BJ (cell line): ENCODE data around the gene DUSP5. TPM values are rescaled to one million over a fixed set of nuclear protein-coding genes. Genes with fewer than 3 reads are reported as not detected.
"Not testable (repeated sequence)": the region's sequence is repeated elsewhere in the genome, so short reads cannot be mapped to it uniquely, and the experiment has no call there.

Source experiments
- CTCF ChIA-PET: fragments of 350-600 bp; formaldehyde crosslinking; extraction: SDS; loops from one replicate; lab custom pipeline; 2021; ENCODE audit warnings: antibody characterized with exemption, inconsistent platforms; lab: Yijun Ruan, JAX
- POLR2A ChIA-PET: fragments of 300-600 bp; sonication (Branson Sonifier 250); formaldehyde crosslinking; extraction: SDS; loops from one replicate; lab custom pipeline; 2021; ENCODE audit warnings: antibody characterized with exemption; lab: Charles Lee
- DNase-seq: peaks from one replicate; pipeline ENCODE4 v3.0.0-alpha.2; 2011; ENCODE audit warnings: low read depth
- H3K27me3 ChIP-seq: 2 replicates; pipeline ENCODE4 v1.6.0; 2011; ENCODE audit warnings: low read length; ENCODE audit not compliant: control insufficient read depth, insufficient read depth
- H3K36me3 ChIP-seq: 2 replicates; pipeline ENCODE4 v1.5.1; 2011; ENCODE audit warnings: low read length; ENCODE audit not compliant: control insufficient read depth, insufficient read depth
- H3K4me3 ChIP-seq: 2 replicates; pipeline ENCODE4 v1.5.1; 2011; ENCODE audit warnings: low read depth, mild to moderate bottlenecking, control low read depth, low read length
- CTCF ChIP-seq: IDR thresholded peaks from 2 replicates; pipeline ENCODE4 v1.5.1; 2011; ENCODE audit warnings: low read depth, mild to moderate bottlenecking, control low read depth, inconsistent platforms, low read length, moderate library complexity; ENCODE audit not compliant: insufficient read depth
- polyA plus RNA-seq: library from polyadenylated mRNA; depleted of rRNA; stranded (reverse); fragments of >200 nt; gene quantifications from 2 replicates; pipeline ENCODE4 v1.2.3, GENCODE V29; 2011

The DUSP5 gene
- polyA plus RNA-seq, 1 experiment = 30.4 TPM

- ChIA-PET CTCF (no interaction called here), POLR2A (no interaction called here)
- no peak for TF ChIP-seq CTCF
- Histone ChIP-seq H3K27me3 (no peaks in the 10 kb centered on the region), H3K4me3 (no peak overlapping the region), H3K36me3 (no peaks in the 10 kb centered on the region)
- DNase-seq = no peak
Observed at GRCh38 chr10:110525349-110526260, 27.9 kb downstream of the DUSP5 start.

DNA sequence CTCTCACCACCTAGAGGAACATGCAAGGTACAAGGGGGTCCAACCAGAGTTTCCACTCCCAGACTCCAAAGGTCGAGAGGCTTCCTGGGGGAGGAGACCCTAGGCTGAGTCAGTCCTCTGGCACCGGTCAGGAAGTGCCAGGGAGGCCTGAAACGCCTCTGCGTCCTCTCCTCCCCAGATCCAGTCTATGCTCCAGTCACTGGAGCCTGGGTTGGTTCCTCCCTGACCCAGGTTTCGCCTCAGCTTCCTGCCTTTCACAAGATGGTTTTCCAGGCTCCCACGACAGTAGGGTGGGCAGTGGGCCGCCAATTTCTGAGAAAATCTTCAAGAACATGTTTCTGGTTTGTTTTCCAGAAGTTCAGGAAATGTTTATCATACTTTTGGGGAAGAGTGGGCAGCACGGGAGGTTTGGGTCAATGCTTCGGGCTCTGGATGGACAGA, 30.0 kb downstream of the DUSP5 start:
- Histone ChIP-seq H3K36me3 (no peaks in the 10 kb centered on the region), H3K27me3 (no peaks in the 10 kb centered on the region), H3K4me3 (no peak overlapping the region)
- TF ChIP-seq CTCF = no peak
- DNase-seq = no peak
- ChIA-PET POLR2A (no interaction called here), CTCF (interaction anchor here (0.9 to 1.0 kb wide), 2 partner anchors 25 to 221 kb away, joined by 3 read pairs; no protein-coding TSS in a partner anchor)

- ChIA-PET CTCF (interaction anchor here (1.0 to 1.2 kb wide), 2 partner anchors 175 to 222 kb away, joined by 3 read pairs; no protein-coding TSS in a partner anchor), POLR2A (no interaction called here)
- no peak for DNase-seq
- Histone ChIP-seq H3K36me3 (no peaks in the 10 kb centered on the region), H3K27me3 (no peaks in the 10 kb centered on the region), H3K4me3 (no peak overlapping the region)
- no peak for TF ChIP-seq CTCF
Observed at GRCh38 chr10:110528224-110528996, 30.7 kb downstream of the DUSP5 start.

DNA sequence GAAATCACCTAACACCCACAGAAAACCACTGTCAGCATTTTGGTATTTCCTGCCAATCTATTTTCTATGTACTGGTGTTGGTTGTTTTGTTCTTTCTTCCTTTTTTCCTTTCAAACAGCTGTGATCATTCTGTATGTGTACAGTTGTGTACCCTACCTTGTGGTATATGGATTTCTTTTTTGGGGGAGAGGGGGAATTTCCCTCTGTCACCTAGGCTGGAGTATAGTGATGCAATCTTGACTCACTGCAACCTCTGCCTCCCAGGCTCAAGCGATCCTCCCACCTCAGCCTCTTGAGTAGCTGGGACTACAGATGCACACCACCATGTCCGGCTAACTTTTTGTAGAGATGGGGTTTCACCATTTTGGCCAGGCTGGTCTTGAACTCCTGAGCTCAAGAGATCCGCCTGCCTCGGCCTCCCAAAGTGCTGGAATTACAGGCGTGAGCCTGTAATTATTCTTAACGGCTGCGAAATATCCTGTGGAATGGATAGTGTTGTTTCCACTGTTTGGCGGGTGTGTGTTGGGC, 31.4 kb downstream of the DUSP5 start:
- H3K36me3 ChIP-seq, DNase-seq, H3K27me3 ChIP-seq, POLR2A ChIA-PET, H3K4me3 ChIP-seq: not testable (repeated sequence)
- CTCF ChIA-PET = interaction anchor here (1.0 to 1.2 kb wide), 2 partner anchors 18 to 176 kb away, joined by 3 to 5 read pairs; no protein-coding TSS in a partner anchor

- no peak for DNase-seq
- no peak overlapping the region for H3K4me3 ChIP-seq
- ChIA-PET POLR2A (no interaction called here), CTCF (interaction anchor here (1.0 to 1.2 kb wide), 2 partner anchors 17 to 177 kb away, joined by 3 to 5 read pairs; no protein-coding TSS in a partner anchor)
- no peak for TF ChIP-seq CTCF
- no peaks in the 10 kb centered on the region for H3K27me3 ChIP-seq
- no peaks in the 10 kb centered on the region for H3K36me3 ChIP-seq
Observed at GRCh38 chr10:110529596-110530011, 31.9 kb downstream of the DUSP5 start.
